ENCODE measurements around the gene CRYL1. TPM values are rescaled to one million over a fixed set of nuclear protein-coding genes. Genes with fewer than 3 reads are reported as not detected.

The CRYL1 gene
- total and polyA plus RNA-seq, 12 donors = 10.6 to 68.0 (median 48.1) TPM

- Histone ChIP-seq H3K27me3 (no peaks in the 10 kb centered on the region), H3K4me3 (no peak overlapping the region), H3K9me3 (replicated peaks in 1 of 3) (no peaks in the 10 kb centered on the region), H3K27ac (no peak overlapping the region), H3K36me3 (replicated peaks in 1 of 2) (no peaks in the 10 kb centered on the region), H3K4me1 (replicated peaks in 1 of 2) (no peaks in the 10 kb centered on the region)
- DNase-seq = peak in 1 of 7 donors; percentile 20
- WGBS, 4 donors = 92 to 97% (median 95%) methylated on average over 39 to 67 of the region's 69 CpGs
- intact Hi-C loops (cut with DNase I) = no loop called here
- TF ChIP-seq POLR2A (IDR thresholded peaks at IDR 0.05) (no peak), CTCF (IDR thresholded peaks at IDR 0.05) (no peak)
These were observed 133.8 kb downstream of the CRYL1 start for GRCh38 chr13:20391597-20392452.

GRCh38 chr13:20390526-20391175 lies 135.0 kb downstream of the CRYL1 start:
- 78 to 90% (median 81%) methylated on average over 7 to 26 of the region's 26 CpGs for whole genome bisulfite sequencing, 4 donors
- intact Hi-C loops (cut with DNase I) = no loop called here
- no peaks in the 10 kb centered on the region for H3K36me3 ChIP-seq (replicated peaks in 1 of 2)
- H3K27me3 ChIP-seq = no peaks in the 10 kb centered on the region
- no peak overlapping the region for H3K4me3 ChIP-seq
- H3K4me1 ChIP-seq (replicated peaks in 1 of 2) = no peaks in the 10 kb centered on the region
- no peak overlapping the region for H3K27ac ChIP-seq
- H3K9me3 ChIP-seq (replicated peaks in 1 of 3) = no peaks in the 10 kb centered on the region
- TF ChIP-seq POLR2A (IDR thresholded peaks at IDR 0.05) = no peak
- no peak for TF ChIP-seq CTCF (IDR thresholded peaks at IDR 0.05)
- DNase-seq = peak in 1 of 7 donors; percentile 21

- Histone ChIP-seq H3K4me3 (no peak overlapping the region), H3K27me3 (no peaks in the 10 kb centered on the region), H3K36me3 (replicated peaks in 1 of 2) (no peaks in the 10 kb centered on the region), H3K4me1 (replicated peaks in 1 of 2) (no peaks in the 10 kb centered on the region), H3K9me3 (replicated peaks in 1 of 3) (no peaks in the 10 kb centered on the region), H3K27ac (no peak overlapping the region)
- WGBS, 4 donors = 72 to 84% (median 80%) methylated on average over 9 to 13 of the region's 13 CpGs
- intact Hi-C loops (cut with DNase I) = no loop called here
- peak in 1 of 7 donors; percentile 21 for DNase-seq
- TF ChIP-seq CTCF (IDR thresholded peaks at IDR 0.05) = no peak
- no peak for TF ChIP-seq POLR2A (IDR thresholded peaks at IDR 0.05)
These were observed 135.7 kb downstream of the CRYL1 start for GRCh38 chr13:20389696-20390525.

GRCh38 chr13:20388184-20388583 lies 137.5 kb downstream of the CRYL1 start:
- no peaks in the 10 kb centered on the region for H3K36me3 ChIP-seq (replicated peaks in 1 of 2)
- peak in 1 of 7 donors; percentile 21 for DNase-seq
- no peaks in the 10 kb centered on the region for H3K4me1 ChIP-seq (replicated peaks in 1 of 2)
- intact Hi-C loops (cut with DNase I) = no loop called here
- no peak overlapping the region for H3K27ac ChIP-seq
- H3K9me3 ChIP-seq (replicated peaks in 1 of 3) = no peaks in the 10 kb centered on the region
- no peak overlapping the region for H3K4me3 ChIP-seq
- whole genome bisulfite sequencing, 4 donors = 84 to 96% (median 86%) methylated on average over 2 of the region's 2 CpGs
- no peaks in the 10 kb centered on the region for H3K27me3 ChIP-seq
- TF ChIP-seq CTCF (IDR thresholded peaks at IDR 0.05) (no peak), POLR2A (IDR thresholded peaks at IDR 0.05) (no peak)

Measured in adrenal gland (tissue), 12 donors.